Activated effector memory CD4-positive, alpha-beta T cell treated with anti-CD3 and anti-CD28 coated beads, Interleukin-2, amount 50 U/mL, for 16 hours (primary cell): ENCODE measurements around the gene VPS18.

Experiments
- DNase-seq: peaks from one replicate; pipeline ENCODE4 v3.0.0-alpha.2; 2020

Gene VPS18

DNA sequence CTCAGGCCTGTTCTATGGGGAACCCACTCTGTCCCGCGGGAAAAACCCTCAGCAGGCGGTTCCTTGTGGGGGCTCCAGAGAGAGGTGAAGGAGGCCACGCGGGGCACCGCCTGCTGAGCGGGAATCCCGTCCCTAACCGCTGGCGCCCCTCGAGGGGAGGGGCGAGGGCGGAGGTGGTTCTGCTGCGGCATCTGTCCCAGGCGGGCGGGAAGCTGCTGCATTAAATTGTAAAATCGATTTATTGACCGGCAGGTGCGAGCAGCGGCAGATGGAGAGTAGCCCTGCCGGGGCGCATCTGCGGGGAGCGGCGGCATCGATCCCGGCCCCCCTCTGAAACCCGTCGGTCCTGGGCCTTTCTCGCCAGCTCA, 31.2 kb downstream of the VPS18 start:
- DNase-seq = no peak

DNA sequence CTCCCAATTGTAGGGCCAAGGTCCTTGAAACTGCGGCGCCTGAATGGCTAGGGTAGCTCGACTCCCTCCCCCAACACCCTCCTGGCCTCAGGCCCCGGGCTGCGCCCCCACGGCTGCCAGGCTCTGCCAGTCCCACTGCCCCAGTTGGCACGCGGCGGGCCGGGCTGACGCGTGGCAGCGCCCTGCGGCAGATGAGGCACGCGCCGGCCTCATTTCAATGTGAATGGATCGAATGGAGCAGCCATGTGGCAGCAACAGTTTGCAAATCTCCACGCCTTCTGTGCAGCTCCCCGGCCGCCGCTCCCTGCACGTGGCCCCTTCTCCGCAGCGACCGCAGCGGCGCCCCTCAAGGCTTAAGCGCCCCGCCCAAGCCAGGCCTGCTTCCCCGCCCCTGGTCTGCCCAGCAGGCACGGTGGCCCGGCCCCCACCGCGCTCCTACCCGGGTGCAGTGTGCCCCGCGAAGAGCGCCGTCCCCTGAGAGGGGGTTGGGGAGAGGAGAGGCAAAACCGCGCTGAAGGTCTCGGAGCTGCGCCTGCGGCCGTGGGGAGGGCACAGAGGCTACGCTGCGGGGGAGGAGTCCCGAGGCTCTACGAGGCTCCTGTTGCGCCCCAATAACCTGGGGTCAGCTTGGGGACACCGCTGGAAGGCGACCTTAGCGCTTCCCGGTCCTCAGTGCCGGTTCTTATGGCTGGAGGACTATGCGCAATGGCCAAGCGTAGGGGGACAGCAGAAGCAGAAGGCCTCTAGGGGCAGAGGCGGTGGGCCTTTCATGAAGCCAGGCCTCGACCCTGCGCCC, 31.8 kb downstream of the VPS18 start:
- no peak for DNase-seq

DNA sequence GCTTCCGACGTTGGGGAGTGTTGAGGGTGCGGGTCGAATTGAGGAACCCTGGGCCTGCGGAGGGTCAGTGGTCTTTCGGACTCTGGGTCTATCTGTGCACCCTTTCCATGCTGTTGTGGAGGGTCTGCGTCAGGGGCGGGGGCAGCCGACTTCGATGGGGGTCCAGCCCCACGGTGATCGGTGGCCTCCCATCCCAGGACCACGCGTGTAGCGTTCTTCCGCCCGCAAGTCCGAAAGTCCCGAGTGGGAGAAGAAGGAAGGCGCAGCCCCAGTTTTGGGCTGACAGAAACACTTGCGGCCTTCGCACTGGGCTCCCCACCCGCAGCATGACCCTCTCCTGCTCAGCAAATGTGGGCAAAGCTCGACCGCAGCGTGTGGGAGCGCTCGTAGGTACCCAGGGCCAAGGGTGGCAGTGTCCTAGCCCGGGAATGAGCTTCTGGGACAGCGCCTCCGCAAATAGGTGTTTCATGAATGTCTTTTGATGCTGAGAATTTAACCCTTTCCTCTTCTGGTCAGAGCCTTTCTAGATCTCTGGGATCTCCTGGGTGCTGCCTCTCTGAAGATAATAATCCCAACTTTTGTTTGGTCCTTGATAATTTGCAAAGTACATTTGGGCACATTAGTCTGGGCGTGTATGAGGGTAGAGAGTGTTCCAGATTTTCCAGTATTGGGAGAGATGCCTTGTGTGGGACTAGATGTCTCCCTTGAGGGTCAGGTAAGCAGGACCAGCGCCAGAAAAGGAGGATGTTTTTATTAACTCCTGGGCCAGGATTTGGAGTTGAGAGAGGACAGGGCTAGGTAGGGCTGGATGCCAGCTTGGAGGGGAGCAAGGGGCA, 32.6 kb downstream of the VPS18 start:
- no peak for DNase-seq

DNA sequence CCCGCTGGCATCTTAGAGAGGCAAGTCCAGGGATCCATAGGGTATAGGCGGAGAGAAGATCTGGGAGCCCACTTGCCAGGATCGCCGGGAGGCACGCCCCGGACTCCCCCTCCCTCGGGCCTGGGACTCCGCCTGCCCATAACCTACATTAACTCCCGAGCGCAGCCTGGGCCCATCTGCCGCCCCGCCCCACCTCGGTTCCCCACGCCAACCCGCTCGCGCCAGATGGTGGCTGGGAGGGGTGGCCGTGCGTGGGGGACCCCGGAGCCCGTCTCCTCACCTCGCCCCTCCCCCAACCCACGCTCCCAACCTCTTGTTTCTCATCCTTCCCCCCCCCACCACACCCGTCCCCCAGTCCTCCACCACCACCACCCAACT, 33.2 kb downstream of the VPS18 start:
- DNase-seq = no peak

DNA sequence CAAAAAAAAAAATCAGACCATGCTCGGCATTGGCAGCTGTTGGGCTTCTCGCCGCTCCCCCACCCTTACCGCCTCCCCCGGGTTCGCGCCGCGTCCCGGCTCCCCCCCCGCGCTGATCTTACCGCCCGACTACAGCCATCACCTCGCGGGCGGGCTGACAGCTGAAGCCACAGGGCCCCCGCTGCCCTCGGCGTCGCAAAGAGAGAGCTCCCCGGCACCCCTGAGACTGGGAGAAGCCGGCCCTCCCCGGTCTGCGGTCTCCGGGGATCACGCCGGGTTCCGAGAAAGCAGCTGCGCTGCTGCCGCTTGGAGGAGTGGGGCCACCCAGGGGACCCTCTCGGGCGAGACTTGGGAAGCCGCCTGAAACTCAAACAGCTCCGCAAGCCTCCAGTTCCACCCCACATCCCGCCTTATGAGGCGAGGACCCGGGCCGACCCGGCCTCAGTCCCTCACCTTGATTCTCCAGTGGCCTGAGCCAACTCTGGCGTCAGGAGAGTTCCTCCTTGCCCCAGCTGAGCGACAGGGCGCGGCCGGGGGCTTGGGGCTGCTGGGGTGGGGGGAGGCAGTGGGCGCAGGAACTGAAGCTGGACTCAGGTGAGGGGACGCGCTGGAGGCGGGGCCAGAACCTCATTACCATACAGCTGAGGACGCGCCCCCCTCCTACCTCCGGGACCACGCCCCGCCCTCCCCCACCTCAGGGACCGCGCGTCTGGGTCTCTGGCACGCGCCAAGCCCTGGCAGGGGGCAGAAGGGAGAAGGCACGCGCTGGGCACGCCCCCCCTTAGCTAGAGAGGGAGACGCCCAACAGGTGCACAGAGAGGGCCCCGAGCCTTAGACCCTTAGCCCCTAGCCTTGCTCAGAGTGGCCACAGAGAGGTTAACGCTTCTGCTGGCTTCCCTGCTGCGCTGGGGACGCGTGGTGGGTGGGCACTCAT, 33.9 kb downstream of the VPS18 start:
- DNase-seq = no peak

DNA sequence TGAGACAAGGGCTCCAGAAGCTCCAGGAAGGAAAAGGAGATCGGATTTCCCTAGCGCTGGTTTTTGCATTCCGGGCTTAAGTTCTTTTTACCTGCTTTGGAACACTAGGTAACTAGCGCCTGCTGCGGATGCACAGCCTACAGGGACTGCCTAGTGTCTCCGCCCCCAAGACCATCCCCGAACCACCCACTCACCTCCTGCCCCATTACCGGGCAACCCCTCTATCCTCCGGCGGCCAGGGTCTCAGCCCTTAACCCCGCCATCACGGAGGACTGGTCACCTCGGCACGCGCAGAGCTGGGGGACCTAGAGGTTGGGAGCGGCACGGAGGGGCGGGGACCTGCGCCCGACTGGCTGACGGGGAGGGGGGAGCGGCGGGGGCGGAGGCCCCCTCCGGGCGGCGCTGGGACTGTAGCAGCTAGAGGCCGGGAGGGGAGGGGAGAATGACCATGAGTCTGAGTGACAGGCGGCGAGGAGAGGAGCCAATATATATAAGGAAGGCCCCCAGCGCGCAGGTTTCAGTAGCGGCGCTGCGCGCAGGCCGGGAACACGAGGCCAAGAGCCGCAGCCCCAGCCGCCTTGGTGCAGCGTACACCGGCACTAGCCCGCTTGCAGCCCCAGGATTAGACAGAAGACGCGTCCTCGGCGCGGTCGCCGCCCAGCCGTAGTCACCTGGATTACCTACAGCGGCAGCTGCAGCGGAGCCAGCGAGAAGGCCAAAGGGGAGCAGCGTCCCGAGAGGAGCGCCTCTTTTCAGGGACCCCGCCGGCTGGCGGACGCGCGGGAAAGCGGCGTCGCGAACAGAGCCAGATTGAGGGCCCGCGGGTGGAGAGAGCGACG, 34.8 kb downstream of the VPS18 start, which contains the start of gene DLL4:
Gene DLL4 (plus strand): TSS at position 520 of the 839 bp plus-strand sequence. CDS start 329 bp downstream, outside the sequence.
- peak; percentile 75 for DNase-seq

DNA sequence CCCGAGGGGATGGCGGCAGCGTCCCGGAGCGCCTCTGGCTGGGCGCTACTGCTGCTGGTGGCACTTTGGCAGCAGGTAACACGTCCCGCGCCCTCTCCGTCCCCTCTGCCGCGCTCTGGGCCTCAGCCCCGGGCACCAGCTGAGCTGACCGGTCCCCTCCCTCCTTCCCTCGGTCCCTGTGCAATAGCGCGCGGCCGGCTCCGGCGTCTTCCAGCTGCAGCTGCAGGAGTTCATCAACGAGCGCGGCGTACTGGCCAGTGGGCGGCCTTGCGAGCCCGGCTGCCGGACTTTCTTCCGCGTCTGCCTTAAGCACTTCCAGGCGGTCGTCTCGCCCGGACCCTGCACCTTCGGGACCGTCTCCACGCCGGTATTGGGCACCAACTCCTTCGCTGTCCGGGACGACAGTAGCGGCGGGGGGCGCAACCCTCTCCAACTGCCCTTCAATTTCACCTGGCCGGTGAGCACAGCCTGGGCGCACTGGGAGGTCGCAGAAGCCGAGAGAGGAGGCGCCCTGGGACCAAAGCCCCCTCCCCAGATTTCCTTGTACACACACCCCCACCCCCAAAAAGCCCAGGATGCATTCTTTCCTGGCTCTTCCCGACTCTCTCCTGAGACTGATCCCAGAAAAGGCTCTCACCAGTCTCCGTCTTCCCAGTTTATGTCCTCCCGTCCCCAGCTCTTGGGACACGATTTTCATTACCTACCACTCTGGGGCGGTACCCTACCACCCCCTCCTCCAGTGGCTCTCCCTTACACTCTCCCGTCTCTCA, 35.6 kb downstream of the VPS18 start:
- no peak for DNase-seq

DNA sequence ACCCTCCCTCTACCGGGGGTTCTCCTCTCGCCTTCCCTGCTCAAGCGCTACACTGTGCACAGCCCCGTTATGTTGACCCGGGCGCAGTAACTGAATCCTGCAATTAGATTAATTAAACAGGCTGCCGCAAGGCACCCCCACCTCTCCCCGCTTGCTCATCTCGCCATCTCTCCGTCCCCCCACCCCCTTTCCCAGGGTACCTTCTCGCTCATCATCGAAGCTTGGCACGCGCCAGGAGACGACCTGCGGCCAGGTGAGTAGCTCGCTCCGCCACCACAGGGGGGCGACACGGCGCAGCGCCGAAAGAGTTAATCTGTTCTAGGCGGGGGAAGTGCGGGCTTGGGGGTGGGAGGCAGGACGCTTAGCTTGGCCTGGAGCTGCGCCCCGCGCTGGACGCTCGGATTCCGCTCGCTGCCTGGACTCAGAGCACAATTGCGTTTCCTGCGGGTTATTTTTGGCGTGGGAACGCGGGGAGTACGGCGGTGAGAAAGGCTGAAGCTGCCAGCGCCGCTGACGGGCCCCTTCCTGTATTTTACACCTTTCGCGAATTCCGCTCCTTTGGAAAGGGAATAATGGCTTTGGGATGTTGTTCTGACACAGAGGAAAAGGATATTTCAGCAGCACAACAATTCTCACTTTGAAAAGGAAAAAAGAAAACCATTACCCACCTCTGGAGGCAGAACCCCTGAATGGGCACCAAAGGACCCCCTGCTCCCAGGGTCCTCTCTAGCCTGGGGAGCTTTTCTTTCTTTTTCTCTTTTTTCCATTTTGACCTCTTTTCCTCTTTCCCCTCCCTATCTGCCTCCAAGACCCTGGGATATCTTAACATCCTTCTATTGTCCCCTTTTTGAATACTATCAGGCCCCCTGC, 36.4 kb downstream of the VPS18 start:
- DNase-seq = peak; percentile 81

DNA sequence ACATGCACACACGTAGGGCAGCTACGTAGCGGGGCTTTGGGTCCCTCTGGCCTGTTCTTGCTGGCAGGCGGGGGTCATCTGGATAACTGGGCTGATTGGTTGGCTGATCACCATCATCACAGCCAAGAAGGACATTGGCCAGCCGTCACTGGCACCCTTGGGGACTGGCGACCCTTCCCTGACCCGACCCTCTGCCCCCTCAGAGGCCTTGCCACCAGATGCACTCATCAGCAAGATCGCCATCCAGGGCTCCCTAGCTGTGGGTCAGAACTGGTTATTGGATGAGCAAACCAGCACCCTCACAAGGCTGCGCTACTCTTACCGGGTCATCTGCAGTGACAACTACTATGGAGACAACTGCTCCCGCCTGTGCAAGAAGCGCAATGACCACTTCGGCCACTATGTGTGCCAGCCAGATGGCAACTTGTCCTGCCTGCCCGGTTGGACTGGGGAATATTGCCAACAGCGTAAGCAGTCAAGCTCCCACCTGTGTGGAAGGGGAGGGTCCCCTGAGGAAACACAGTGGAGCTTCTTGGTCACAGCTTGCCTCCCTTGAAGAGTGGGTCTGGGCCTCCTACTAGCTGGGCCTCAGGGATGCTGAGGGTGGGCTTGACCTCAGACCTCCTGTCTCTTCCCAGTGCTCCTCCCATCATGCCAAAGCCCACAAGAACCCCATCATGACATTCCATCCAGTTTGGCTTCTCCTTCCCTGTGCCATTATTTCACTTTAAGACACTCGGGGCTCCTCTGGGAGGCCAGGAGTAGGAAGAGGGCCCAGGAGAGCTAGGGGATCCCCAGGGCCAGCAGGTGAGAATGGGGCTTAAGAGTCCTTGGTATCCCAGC, 37.3 kb downstream of the VPS18 start:
- no peak for DNase-seq

DNA sequence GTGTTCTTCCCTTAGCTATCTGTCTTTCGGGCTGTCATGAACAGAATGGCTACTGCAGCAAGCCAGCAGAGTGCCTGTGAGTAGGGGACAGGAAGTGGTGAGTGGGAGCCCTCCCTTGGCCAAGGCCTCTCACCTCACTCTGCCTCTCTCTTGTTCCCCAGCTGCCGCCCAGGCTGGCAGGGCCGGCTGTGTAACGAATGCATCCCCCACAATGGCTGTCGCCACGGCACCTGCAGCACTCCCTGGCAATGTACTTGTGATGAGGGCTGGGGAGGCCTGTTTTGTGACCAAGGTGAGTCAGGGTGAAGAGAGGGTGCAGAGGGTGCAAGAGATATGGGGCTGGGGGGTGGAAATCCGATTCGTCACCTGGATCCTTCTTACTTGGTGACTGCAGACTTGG, 37.9 kb downstream of the VPS18 start:
- DNase-seq = no peak

DNA sequence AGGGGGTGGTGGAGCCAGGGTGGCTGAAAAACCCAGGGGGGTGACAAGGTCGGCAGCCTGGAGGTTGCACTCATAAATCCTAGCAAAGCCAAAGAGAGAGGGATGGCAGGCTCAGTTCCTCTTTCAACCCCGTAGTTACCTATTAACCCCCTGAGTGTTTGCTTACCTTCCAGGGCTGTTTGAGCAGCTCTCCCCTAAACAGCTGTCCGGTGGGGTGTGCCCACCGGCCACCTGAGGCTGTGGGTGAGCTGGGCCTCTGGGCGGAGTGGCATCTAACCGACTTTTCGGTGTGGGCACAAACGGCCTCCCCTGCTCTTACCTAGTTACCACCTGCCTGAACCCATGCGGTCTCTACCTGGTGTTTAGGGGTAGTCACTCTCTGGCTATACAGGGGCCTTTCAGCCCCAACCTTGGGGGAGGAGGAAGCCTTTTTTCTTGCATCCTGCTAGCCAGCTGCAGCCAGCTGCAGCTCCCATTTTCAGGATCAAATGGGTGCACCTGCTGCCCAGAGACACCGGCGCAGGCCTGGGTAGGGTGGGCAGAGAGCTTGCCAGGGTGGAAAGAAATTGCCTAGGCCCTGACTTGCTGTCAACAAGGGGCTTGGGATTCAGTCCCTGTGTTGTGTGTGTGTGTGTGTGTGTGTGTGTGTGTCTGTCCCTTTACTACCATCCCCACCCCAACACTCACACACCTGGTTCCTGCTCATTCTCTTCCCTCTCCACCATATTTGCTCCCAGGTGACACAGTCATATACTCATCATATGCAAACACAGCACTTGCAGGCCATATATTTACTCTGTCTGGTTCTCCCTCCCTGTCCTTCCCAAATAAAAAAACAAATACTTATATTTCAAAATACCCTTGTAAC, 38.6 kb downstream of the VPS18 start:
- DNase-seq = no peak

DNA sequence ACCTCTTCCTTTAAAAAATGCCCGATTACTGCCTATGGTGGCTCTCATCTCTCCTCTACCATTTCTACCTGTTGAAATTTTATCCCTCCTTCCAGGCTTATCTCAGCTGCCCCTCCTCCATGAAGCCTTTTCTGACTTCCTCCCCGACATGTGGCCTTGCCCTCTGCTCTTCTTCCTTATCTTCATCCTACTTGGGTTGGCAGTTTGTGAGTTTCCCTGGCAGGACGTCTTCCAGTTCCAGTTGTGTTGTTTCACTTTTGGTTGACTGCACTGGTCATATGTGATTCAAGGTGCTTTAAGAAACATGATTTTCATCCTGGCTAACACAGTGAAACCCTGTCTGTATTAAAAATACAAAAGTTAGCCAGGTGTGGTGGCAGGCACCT, 39.3 kb downstream of the VPS18 start:
- no peak for DNase-seq

DNA sequence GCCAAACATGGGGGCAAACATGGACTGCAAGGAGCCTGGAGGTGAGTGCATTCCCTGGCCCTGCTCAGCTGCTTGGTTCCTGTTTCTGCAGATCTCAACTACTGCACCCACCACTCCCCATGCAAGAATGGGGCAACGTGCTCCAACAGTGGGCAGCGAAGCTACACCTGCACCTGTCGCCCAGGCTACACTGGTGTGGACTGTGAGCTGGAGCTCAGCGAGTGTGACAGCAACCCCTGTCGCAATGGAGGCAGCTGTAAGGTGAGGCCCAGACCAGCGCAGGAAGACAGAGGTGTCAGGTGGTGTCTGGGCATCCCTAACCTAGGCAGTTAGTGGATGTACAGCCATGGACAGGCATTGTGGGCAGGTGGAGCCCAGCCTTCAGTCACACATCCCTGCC, 40.2 kb downstream of the VPS18 start:
- no peak for DNase-seq

DNA sequence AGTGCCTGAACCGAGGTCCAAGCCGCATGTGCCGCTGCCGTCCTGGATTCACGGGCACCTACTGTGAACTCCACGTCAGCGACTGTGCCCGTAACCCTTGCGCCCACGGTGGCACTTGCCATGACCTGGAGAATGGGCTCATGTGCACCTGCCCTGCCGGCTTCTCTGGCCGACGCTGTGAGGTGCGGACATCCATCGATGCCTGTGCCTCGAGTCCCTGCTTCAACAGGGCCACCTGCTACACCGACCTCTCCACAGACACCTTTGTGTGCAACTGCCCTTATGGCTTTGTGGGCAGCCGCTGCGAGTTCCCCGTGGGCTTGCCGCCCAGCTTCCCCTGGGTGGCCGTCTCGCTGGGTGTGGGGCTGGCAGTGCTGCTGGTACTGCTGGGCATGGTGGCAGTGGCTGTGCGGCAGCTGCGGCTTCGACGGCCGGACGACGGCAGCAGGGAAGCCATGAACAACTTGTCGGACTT, 42.0 kb downstream of the VPS18 start:
- no peak for DNase-seq

DNA sequence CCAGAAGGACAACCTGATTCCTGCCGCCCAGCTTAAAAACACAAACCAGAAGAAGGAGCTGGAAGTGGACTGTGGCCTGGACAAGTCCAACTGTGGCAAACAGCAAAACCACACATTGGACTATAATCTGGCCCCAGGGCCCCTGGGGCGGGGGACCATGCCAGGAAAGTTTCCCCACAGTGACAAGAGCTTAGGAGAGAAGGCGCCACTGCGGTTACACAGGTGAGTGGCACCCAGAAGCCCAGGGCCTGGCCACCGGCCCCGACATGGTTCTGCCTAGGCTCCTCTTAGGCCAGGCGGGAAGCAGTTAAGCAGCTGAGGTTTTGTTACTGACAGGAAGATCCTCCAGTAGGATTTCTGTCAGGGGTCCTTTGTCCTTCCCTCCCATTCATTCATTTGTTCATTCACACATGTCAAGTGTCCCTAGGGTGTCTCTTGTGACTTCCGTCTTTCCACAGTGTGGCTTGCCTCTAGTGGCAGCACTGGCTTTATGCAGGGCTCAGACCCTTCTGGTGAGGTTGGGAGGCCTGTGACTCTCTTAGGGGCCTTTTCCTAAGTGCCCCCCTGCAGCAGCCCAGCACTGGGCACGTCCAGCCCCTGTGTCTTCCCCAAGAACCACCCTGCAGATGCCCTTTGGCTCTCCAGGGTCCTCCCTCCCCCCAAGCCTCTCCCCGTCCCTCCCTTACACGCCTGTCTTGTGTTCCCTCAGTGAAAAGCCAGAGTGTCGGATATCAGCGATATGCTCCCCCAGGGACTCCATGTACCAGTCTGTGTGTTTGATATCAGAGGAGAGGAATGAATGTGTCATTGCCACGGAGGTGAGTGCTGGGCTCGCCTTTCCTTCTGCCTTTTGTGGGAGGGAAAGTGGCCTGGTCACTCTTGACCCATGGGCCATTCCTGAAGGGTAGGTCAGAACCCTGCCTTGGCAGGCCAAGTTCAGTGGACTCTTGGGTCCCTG, 42.7 kb downstream of the VPS18 start:
- no peak for DNase-seq

DNA sequence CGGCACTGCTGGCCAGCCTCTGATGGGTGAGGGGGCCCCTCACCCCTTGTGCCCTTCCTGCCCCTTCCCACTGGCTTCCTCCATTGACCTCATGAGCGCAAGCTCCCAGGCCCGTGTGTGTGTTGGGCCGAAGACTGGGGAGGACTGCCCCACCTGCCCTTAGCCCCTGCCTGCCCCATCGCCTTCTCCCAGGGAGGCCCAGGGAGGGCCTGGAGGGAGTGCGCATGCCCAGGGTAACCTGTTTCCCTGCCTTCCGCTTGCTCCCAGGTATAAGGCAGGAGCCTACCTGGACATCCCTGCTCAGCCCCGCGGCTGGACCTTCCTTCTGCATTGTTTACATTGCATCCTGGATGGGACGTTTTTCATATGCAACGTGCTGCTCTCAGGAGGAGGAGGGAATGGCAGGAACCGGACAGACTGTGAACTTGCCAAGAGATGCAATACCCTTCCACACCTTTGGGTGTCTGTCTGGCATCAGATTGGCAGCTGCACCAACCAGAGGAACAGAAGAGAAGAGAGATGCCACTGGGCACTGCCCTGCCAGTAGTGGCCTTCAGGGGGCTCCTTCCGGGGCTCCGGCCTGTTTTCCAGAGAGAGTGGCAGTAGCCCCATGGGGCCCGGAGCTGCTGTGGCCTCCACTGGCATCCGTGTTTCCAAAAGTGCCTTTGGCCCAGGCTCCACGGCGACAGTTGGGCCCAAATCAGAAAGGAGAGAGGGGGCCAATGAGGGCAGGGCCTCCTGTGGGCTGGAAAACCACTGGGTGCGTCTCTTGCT, 43.7 kb downstream of the VPS18 start:
- no peak for DNase-seq
